ENCODE results near the gene TMED5.
"Not testable (repeated sequence)": the region's sequence is repeated elsewhere in the genome, so short reads cannot be mapped to it uniquely, and the experiment has no call there.

TMED5 gene

DNA sequence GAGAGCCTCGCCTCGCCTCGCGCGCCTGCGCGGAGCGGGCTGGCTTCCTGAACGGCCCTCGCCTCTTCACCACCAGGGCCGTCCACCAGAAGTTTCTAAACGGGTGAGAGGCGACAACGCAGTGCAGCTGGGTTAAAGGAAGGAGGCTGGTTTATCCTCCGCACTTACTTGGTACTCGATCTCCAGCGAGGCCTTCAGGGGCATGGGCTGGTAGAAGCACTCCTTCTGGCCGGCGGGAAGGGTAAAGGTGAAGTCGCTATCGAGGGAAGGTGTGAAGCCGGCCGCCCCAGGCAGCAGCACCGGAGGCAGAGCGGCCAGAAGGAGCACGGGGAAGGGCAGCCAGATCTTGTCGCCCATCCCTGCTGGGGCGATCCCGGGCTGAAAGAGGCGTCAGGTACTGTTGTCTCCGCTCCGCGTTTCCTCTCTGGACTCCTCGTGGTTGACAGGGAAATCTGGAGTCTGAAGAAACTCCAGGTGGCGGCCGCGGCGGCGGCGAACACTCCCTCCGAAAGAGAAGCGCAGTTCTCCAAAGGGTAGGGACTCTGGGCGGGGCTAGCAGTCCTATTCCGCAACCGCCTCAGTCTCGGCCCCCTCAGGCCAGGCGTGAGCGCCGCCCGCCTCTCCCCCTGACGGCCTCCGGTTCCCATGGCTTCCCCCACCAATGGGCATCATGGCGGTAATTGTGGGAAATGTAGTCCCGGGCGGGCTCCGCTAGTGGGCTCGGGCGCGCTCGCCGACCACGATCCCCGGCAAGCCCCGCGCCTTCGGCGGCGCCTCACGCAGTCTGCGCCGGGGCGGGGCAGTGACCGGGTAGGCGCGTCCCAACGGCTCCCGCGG lies at the start of gene TMED5:
Gene TMED5, minus strand, starts transcription at position 528 of the 837 bp plus-strand sequence. Its CDS starts 171 bp downstream, at position 357.
- DNase-seq, result peak; percentile 94

DNA sequence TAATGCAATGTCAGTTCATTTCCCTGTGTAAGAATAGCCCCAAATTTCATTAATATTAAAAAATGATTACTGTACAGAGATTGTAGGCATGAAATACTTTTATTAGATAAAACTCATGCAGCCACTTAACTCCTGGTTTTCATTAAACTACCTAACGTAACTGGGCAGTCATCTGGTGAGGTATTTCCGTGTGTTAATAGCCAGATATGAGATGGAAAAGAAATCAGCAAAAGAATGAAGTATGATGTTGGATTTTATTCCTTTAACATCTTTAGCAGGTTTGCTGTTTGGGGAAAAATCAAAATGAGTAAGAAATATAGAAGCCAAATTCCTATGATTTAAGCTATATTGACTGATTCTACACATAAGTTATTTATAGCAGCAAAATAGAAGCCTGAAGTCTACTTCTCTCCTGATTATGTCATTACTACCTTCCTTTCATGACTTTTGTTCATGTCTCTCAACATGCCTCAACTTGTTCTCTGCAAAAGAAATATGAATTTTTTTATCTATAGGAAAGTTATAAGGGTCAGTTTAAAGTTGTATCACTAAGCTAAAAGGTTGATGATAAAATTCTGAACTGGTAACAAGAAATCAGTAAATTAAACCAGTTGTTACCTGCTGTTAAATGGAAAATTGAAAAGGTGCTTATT lies 42.9 kb upstream of the TMED5 start:
- DNase-seq, result no peak

GRCh38 chr1:93221913-93222312 lies 41.7 kb upstream of the TMED5 start:
- DNase-seq, result no peak

DNA sequence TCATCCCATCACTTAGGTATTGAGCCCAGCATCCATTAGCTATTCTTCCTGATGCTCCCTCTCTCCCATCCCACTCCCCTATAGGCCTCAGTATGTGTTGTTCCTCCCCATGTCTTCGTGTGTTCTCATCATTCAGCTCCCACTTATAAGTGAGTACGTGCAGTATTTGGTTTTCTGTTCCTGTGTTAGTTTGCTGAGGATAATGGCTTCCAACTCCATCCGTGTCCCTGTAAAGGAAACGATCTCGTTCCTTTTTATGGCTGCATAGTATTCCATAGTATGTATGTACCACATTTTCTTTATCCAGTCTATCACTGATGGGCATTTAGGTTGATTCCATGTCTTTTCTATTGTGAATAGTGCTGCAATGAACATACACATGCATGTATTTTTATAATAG lies 40.5 kb upstream of the TMED5 start:
- not testable (repeated sequence) for DNase-seq

DNA sequence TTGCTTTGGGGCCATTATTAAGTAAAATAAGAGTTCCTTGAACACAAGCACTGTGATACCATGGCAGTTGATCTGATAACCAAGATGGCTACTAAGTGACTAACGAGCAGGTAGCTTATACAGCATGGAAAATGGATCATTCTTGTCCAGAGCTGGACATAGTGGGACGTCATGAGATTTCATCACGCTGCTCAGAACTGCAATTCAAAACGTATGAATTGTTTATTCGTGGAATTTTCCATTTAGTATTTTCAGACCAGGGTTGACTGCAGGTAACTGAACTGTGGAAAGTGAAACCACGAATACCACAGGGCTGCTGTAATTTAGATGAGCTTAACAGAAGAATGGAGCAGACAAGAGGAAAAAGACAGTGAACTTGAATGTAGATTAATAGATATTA lies 39.2 kb upstream of the TMED5 start:
- DNase-seq, result no peak

- no peak for DNase-seq
Observed at GRCh38 chr1:93215322-93215721, 35.1 kb upstream of the TMED5 start.

- DNase-seq, result no peak
Observed at GRCh38 chr1:93207211-93207610, 27.0 kb upstream of the TMED5 start.

DNA sequence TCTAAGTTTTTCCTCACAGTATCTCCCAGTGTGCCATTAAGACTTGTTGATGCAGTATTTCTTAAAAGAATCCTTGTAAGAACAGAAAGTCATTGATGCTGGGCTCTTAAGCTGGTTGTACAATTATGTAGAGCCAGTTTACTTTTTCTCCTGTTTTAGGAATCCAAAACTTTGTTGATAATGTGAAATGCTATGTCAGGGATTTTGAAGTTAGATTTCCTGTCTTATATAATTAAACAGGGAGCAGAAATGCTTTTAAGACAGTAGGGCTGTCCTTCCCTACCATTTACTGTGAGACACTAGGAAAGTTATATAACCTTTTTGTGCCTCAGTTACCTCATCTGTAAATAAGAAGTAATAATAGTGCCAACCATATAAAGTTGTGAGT lies 26.3 kb upstream of the TMED5 start:
- DNase-seq, result no peak

GRCh38 chr1:93205892-93206566 lies 25.8 kb upstream of the TMED5 start:
- DNase-seq, result no peak

DNA sequence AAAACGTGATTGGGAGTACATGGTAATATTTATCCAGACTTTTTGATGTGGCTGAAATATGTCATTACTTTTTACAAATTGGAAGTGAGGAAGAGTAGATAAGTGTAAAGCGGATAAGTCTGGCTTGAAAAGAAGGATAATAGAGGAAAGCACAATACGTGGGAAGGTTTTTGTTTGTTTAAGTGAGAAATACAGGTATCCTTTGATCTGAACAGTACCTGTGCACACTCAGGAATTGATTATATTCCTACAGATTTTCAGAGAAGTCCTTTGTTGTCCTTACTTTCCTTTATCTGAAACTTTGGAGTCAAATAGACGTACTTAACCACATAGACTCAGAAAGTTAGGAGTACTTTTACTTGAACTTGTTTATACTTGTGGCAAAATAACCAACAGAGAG lies 20.5 kb upstream of the TMED5 start:
- DNase-seq, result no peak

GRCh38 chr1:93200086-93200620 lies 19.9 kb upstream of the TMED5 start:
- no peak for DNase-seq

DNA sequence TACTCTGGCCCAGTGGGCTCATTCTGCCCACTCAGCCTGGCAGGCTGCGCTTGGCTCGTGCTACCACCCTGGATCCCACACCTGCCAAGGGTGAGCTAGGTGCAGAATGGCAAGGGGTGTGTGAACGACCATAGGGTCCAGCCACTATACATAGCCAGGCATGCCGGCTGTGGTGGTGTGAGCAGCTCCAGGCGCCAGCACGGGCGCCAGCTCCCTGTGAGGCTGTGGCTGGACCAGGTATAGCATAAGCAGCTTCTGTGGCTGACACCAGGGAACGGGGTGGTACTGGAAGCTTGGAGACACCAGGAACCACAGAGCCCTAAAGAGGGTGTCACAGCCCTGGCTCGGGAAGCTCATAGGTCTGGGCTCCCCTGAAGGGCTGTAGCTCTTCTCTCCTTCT lies 18.9 kb upstream of the TMED5 start:
- DNase-seq, result no peak

- no peak for DNase-seq
Observed at GRCh38 chr1:93196591-93196990, 16.4 kb upstream of the TMED5 start.

DNA sequence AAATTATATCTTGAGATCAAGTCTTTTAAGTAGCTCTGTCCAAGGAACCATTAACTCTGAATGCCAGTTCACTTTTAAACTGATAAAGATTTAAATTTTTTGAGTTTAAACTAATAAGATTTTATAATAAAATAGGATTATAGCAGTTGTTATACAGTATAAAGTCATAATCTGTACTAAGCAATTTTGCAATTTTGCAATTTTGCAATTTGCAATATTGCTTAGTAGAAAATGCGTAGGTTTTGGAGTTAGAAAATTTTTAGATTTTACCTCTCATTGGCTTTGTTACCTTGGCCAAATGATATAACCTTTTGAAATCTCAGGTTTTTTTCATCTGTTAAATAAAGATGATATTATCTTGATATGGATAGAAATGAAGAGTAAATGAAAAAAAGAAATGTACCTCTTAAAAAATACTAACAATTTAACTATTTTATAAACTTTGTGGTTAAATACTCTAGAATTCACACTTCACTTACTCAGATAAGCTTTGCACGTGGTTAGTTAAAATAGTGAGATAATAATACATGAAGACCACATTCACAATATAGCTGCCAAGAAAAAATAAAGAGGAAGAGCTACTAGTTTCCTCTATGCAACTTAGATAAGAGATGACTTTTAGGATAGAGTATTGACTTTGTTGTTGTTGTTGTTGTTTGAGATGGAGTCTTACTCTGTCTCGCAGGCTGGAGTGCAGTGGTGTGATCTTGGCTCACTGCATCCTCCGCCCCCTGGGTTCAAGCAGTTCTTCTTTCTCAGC lies 14.2 kb upstream of the TMED5 start:
- no peak for DNase-seq

DNA sequence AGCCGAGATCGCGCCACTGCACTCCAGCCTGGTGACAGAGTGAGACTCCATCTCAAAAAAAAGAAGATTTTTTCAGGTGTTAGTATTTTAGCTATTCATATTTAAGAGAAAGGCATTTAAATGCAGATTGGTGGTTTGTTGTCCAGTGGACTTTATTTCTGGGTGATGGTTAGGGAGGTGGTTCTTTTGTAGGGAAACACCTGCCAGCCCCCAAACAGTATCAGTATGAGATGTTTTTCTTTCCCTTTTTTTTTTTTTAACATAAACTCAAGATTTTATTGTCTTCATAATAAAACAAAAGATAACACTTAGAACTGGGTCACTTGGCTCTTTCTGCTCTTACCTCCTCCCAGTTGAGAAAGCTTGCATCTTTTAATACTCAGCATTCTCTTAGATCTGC lies 10.2 kb upstream of the TMED5 start:
- DNase-seq, result no peak

DNA sequence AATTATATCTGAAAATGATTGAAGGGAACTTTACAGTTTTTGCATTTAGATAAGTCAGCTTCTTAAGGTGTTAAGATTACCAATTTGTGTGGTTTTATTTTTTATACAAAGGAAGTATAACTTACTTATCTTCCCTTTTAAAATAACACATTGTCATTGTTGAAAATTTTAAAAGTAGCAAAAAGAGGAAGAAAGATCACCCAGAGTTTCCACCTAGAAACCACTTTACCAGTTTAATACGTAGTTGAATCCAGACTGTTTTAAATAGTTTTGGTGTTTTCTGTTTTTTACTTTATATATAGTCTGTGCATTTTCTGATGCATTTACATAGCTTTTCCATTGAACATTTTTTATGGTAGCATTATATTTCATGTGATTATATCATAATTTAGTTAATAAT lies 6.5 kb upstream of the TMED5 start:
- no peak for DNase-seq

- DNase-seq, result no peak
Observed at GRCh38 chr1:93180723-93181613, 755 bp upstream of the TMED5 start, which contains the start of gene CCDC18. CCDC18 (plus strand) TSS chr1:93180724; CDS start chr1:93183362, 2,638 bp downstream.

DNA sequence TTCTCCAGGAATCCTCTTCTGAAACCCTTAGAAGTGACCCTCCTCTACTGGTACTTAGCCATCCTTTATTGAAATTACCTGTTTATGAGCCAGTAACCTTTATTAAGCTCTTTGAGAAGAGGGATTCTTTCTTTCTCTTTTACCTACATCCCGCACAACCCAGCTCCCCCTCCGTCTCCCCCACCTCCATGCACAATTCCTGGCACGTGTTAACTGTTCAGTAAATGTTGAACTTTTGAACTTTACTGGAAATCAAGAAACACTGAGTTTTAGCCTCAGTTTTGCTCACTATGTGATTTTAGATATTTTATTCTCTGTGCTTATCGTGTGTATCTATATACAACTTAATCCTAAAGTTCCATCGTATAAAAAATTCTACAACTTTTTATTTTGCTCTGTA lies 1.8 kb downstream of the TMED5 start:
- DNase-seq, result no peak

DNA sequence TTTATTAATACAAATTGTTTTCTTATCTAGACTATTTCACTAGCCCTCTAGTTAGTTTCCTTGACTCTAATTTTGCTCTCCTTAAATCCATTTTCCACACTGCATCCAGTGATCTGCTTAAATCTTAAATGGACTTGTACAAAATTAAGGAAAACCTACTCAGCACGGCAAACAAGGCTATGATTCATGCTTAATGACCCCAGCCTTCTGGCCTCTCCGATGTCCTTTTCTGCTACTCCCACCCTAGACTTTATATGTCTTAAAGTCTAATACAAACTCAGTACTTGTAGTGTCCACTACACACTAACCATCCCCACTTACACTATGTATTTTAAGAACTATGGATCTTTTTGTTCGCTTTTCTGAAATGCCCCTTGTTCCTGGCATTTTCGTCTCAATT lies 2.2 kb downstream of the TMED5 start:
- DNase-seq, result no peak

DNA sequence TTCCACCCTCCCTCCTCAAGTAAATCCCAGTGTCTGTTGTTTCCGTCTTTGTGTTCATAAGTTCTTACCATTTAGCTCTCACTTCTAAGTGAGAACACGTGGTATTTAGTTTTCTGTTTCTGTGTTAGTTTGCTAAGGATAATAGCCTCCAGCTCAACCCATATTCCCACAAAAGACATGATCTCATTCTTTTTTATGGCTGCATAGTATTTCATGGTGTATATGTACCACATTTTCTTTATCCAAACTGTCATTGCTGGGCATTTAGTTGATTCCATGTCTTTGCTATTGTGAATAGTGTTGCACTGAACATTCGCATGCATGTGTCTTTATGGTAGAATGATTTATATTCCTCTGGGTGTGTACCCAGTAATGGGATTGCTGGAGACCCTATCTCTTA lies 5.6 kb downstream of the TMED5 start:
- not testable (repeated sequence) for DNase-seq

DNA sequence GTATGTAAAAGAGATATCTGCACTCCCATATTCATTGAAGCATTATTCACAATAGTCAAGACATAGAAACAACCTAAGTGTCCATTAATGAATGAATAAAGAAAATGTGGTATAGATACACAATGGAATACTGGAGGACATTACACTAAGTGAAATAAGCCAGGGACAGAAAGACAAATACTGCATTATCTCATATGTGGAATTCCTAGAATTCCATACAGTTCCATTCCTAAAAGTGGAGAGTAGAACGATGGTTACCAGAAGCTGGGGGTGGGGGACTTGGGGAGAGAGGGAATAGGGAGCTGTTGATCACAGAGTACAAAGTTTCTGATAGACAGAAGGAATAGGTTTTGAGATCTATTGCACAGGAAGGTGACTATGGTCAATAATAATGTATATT lies 7.4 kb downstream of the TMED5 start:
- DNase-seq, result no peak

DNA sequence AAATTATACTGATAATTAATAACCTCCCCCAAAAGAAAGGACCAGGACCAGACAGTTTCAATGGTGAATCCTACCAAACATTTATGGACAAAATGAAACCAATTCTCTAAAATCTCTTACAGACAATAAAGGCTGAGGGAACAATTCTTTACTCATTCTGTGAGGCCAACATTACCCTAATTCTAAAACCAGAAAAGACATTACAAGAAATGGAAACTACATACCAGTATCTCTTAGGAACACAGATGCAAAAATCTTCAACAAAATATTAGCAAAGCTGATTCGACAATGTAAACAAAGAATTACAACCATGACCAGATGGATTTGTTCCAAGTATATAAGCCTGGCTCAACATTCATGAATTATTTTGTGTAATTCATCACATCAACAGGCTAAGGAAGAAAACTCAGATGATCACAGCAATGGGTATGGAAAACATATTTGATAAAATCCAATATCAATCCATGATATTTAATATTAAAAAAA lies 8.6 kb downstream of the TMED5 start:
- DNase-seq, result no peak

Data from activated effector memory CD4-positive, alpha-beta T cell treated with Interleukin-2 at 50 U/mL for 16 hours (primary cell).